KBM-7 (cell line): ENCODE results near the gene DNAJC5.

Experiments
- DNase-seq: peaks from one replicate; pipeline ENCODE4 v3.0.0-alpha.2; 2015
- in situ Hi-C: fragments of 300-500 bp; cut with MboI; formaldehyde crosslinking; loops from 2 replicates; pipeline ENCODE4 v1.14.3; 2020; ENCODE audit warnings: low sequenced_read_pairs, low pct_unique_long_range_greater_than_20kb, mixed read lengths

The DNAJC5 gene

GRCh38 chr20:63932606-63933160 is 37.8 kb downstream of the DNAJC5 start:
- in situ Hi-C loops = no loop called here
- DNase-seq = no peak

DNA sequence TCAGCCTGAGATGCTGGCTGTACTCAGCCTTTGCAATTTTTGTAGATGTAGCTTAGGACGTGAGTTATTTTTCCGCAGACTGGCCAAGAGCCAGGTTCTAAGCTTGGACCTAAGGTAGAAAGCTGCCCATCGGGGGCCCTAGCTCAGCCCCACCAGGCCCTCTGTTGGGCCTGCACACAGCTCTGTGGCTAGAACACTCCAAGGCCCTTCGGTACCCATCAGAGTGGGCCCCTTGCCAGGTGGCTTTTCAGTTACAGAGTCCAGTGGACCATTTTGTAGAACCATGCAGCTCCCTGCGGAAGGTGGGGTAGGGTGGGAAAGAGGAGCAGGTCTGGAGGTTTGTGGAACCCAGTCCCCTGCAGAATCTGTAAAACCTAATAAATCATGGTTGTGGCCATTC is 38.7 kb downstream of the DNAJC5 start:
- no peak for DNase-seq
- in situ Hi-C loops = no loop called here

DNA sequence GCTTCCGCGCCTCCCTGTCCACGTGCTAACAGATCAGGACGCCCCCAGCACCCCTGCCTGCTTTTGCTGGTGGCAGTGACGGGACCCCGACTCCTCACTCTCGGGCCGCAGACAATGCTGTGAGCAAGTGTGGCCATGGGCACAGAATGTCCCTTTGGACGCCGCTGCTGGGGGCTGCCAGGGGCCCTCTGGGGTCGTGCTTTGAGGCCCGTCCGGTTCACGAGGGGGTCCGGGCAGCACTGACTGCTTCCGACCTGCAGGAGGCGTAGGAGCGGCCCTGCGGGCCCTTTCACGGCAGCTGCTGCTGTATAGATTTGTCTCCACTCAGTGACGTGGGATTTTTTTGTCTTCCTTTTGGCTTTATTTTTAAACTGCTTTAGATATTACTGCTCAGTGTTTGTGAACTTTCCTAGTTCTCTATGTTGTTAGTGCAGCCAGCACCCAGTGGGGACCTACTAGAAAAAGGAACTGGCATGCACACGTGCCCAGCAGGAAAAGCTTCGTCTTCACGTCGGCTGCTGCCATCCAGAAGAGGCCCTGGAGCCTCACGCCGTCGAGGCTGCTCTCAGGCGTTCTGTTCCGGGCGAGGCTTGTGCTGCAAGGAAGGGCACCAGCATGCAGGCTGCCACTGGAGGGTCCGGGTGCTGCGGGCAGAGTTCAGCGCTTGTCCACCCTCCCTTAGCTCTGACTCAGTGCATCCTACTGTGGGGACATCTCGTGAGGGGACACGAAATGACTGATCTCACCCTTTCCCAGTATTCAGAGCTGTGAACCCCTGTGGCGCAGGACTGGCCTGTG is 39.5 kb downstream of the DNAJC5 start:
- DNase-seq = no peak
- in situ Hi-C loops = no loop called here

DNA sequence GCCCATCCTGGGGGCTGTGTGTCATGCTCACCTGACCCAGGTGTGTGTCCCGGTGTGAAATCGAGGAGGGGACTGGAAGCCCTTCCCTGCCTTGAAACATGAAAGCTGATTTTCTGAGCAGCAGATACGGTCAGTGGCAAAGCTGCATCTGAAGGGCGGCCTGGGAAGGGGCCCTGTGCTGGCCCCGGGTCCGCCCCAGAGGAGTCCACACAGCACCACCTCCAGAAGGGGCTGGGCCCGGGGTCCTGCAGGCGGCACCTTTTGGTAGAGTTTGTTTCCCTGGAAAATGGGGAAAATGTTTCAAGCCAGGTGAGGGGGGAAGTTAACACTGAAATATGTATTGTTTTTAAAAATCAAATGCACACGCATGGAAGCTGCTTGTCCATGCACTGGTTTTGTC is 40.5 kb downstream of the DNAJC5 start:
- in situ Hi-C loops = no loop called here

GRCh38 chr20:63937596-63937995 is 42.7 kb downstream of the DNAJC5 start:
- DNase-seq = no peak
- in situ Hi-C loops = no loop called here

More for the DNA sequence above, 40.5 kb downstream of the DNAJC5 start:
- DNase-seq = no peak

DNA sequence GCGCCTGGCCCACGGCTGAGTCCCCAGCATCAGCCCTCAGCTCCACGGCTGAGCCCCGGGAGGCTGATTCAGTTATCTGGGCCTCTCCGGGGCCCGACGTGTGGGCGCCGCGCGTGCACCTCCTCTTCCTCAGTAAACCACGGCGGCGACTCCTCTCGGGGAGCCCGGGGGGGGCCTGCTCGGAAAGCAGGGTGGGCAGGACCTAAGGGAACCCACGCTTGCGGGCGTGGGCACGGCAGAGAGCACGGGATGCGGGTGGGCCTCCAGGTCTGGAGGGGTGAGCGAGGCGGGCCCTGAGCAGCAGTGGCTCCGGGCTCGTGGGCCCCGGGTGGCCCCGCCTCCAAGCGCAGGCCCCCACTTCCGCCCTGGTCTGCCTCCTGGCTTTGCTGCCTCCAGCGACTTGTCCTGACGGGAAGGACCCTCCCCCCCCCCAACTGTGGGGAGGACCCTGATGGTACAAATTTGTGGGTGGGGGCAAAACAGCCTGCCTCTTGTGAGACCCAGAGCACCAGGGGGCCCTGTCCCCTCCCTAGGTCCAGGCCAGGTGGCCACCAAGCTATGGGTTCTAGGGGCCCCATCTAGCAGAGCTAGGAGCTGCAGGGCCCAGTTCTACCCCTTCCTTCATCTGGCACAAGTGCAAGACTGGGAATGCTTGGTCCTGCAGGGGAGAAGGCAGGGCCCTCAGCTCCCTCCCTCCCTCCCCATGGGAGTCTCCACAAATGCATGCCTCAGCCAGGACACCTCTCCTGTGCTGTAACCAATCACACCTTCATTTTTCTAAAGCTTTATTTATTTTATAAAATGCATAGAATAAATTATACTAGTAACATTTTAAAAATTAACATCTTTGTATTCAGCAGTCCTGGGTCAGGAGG is 44.4 kb downstream of the DNAJC5 start:
- DNase-seq = no peak
- in situ Hi-C loops = no loop called here

- in situ Hi-C loops = no loop called here
Observed at GRCh38 chr20:63940071-63940471, 45.1 kb downstream of the DNAJC5 start.

GRCh38 chr20:63940472-63941266 is 45.7 kb downstream of the DNAJC5 start:
- in situ Hi-C loops = no loop called here
- DNase-seq = no peak

More at GRCh38 chr20:63940071-63940471, 45.1 kb downstream of the DNAJC5 start:
- no peak for DNase-seq

GRCh38 chr20:63941282-63942081 is 46.6 kb downstream of the DNAJC5 start:
- DNase-seq = peak; percentile 71

DNA sequence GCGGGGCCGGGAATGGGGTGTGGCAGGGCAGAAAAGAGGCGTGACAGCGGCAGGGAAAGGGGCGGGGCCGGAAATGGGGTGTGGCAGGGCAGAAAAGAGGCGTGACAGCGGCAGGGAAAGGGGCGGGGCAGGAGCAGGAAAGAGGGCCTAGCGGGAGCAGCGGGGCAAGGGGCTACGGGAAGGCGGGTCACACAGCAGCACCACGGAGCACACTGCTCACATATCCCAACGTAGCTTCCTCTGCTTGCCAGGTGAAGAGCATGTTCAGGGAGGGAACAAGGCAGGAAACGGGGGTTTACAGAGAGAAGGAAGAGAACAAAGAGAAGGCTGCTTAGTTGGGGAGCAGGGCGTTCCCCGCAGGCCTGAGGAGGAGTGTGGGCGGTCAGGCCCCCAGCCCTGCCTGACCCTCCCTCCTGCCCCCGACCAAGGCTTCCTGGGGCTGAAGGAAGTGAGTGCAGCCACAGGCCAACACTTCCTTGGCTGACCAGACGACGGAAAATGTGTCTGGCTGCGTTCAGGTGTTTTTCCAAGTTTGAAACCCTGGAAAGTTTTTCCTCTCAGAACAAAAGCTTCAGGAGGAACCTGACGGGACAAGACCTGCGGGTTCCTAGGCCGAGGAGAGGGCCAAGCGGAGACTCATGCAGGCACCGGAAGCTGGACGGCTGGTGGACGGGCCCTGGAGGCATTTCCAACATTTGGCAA is 47.5 kb downstream of the DNAJC5 start:
- in situ Hi-C loops = no loop called here
- DNase-seq = peak; percentile 49

More at GRCh38 chr20:63941282-63942081, 46.6 kb downstream of the DNAJC5 start:
- in situ Hi-C loops = no loop called here

GRCh38 chr20:63942969-63943807 is 48.3 kb downstream of the DNAJC5 start:
- DNase-seq = no peak
- in situ Hi-C loops = no loop called here

DNA sequence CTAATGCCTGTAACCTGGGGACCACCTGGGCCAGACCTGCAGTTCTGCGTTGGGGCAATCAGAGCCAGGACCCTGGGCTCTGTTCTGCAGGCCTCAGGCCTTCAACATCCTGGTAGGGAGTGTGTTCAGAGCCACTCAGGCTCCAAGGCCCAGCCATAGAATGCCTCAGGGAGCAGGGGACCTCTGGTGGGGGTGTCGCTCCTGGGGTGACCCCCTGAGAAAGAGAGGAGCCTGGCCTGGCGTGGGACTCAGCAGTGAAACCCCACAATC is 48.8 kb downstream of the DNAJC5 start:
- in situ Hi-C loops = no loop called here
- DNase-seq = no peak

DNA sequence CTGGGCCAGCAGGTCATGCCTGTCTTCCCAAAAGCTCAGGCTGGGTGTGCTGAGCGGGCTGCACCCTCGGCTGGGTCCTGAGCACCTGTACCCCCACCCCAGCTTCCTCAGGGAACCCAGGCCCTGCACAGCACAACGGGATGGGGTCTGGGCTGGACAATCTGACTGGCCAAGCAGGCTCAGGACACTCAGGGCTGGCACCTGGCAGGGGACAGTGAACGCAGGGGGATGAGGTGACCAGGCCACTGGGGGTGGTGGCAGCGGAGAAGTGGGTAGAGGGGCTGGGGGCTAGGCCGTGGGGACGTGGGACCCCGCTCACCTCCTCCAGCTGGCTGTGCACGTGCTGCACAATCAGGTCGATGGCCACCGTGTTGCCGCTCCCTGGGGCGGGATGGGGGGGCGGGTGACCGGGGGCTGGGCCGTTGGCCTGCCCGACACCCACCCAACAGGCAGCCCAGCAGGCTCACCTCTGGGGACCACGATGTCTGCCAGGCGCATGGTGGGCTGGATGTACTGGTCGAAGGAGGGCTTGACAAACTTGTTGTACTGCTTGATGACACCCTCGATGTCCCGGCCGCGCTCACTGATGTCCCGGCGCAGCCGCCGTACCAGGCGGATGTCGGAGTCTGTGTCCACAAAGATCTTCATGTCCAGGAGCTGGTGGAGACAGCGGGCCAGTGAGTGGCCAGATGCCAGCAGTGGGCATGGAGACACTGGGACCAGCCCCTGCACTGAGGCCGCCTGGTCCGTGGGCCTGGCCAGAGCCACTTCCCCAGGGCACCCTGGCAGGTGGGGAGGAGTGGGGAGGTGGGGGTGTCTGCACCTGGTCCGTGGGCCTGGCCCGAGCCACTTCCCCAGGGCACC is 49.4 kb downstream of the DNAJC5 start:
- in situ Hi-C loops = no loop called here
- DNase-seq = no peak

DNA sequence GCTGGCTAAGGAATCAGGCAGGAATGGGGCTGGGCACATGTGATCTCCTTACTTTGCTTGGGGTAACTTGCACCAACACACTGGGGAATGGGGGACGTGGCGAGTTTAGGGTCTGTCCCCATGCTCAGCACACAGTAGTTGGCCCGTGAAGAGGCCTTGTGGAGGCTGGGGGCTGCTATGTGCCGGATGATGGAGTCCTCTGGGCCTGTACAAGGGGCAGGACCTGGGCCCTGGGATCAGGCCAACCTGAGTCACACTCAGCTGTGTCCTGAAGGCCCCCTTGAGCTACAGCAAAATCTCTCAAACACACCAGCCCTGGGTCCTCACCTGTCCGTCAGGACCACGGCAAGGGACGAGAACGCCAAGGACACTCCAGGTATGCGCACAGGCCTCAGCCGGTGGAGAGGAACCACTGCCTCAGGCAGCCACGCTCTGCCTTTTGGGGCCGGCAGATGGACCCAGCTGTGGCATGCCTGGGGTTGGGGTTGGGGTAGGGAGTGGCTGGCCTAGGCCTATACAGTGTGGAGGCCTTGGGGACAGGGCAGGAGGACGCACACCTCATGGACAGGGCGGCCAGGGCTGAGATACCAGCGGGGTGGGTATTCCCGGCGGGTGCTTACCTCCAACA is 50.2 kb downstream of the DNAJC5 start:
- in situ Hi-C loops = no loop called here
- DNase-seq = no peak

DNA sequence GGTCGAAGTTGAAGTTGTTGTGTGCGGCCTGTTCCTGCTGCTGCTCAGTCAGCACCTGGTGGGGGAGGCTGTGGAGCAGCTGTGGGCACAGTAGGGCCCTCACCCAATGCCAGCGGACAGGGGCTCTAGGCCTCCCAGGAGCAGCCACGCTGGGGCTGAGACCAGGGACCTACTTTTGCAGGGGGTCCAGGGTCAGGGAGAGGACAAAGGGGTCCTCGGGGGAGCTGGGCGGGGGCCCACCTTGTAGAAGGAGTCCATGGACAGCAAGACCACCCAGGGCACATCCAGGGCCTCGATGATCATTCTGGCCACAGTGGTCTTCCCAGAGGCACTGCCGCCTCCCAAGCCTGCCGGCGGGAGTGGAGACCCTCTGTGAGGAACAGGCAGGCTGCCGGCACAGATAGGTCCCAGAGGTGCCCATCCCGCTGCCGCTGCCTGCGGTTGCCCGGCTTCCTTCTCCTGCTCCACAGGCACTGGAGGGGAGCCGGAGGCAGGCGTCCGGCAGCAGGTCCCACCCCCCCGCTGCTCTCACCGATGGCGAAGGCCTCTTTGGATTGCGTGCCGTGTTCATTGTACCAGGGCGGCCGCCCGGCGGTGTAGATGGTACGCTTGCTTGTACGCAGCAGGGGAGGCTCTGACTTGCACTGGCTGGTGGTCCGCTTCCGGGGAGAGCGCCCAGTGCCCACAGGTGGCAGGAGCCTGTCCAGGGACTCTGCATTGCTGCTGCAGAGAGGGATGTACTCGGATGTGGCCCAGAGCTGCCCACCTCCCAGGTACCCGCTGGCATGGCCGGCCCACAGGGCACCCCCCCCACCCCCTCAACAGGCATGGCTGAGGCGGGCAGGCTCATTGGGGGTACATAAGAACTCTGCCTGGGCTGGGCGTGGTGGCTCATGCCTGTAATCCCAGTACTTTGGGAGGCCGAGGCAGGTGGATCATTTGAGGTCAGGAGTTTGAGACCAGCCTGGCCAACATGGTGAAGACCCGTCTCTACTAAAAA is 51.3 kb downstream of the DNAJC5 start:
- no peak for DNase-seq
- in situ Hi-C loops = no loop called here
